ENCODE measurements around the gene ADGRA1. TPM values are rescaled to one million over a fixed set of nuclear protein-coding genes. Genes with fewer than 3 reads are reported as not detected.

The ADGRA1 gene
- total and polyA plus RNA-seq, 2 of the 13 experiments (the other 11 are each of a cell fraction or from before 2014, with no cell fraction given) = not detected

DNA sequence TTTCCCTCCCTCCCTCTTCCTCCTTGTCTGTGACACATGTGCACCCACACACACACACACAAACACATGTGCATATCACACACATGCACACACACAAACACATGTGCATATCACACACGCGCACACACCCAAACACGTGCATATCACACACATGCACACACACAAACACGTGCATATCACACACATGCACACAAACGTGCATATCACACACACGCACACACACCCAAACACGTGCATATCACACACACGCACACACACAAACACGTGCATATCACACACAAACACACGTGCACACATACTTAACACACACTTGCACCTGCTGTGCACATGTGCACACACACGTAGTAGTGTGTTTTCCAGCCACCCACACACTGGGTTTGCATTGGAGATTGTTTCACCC is 42.9 kb downstream of the ADGRA1 start:
- ATAC-seq (no peak), DNase-seq (ENCODE audit: low spot score) (no peak), FAIRE-seq (no peak)
- WGBS (ENCODE audit: low lambda C conversion rate) = 37% methylated on average over 11 of the region's 11 CpGs
- H2AFZ ChIP-seq (ENCODE audit: low read length) = no peak overlapping the region
- intact Hi-C loops (cut with micrococcal nuclease; ENCODE audit: unreplicated experiment) (no loop called here), in situ Hi-C loops (cut with HindIII; ENCODE audit: extremely low pct_ligation_motif_present, low pct_unique_long_range_greater_than_20kb) (no loop called here)
- peaks cover 6 to 26% of the 10 kb centered on the region in 2 experiments; a peak in 4 of 5 replicates for H3K27me3 ChIP-seq (ENCODE audit: control insufficient read depth in 1 of 2, insufficient read depth in 2 of 2, low read length in 2 of 2)
- H3K79me2 ChIP-seq (ENCODE audit: insufficient read depth, low read length) = no peaks in the 10 kb centered on the region
- no peak overlapping the region for H3K4me3 ChIP-seq (replicated peaks in 1 of 3; ENCODE audit: insufficient read depth in 1 of 3, low read depth in 2 of 3, low read length in 3 of 3)
- no peaks in the 10 kb centered on the region for H3K36me3 ChIP-seq (replicated peaks in 1 of 2; ENCODE audit: control insufficient read depth in 1 of 2, insufficient read depth in 2 of 2, low read length in 2 of 2)
- no peaks in the 10 kb centered on the region for H3K9me3 ChIP-seq (ENCODE audit: low read length)
- no peak overlapping the region for H3K9ac ChIP-seq (ENCODE audit: insufficient read depth, low read depth, low read length)
- H4K20me1 ChIP-seq (ENCODE audit: insufficient read depth, low read length) = no peaks in the 10 kb centered on the region
- BruUV-seq (replicated peaks) = no TSS peak
- H3K4me2 ChIP-seq (ENCODE audit: low read depth, low read length) = no peak overlapping the region
- no peak for TF ChIP-seq RXRB (CRISPR knock-in tag; IDR thresholded peaks at IDR 0.05; ENCODE audit: borderline replicate concordance)
- peak; percentile 17; the same call in 1 of the 2 replicates for TF ChIP-seq FOXK2 (IDR thresholded peaks at IDR 0.05)
- TF ChIP-seq TOE1 (CRISPR knock-in tag; IDR thresholded peaks at IDR 0.05) = no peak
- TF ChIP-seq ZBED4 (CRISPR knock-in tag; IDR thresholded peaks at IDR 0.05; ENCODE audit: borderline replicate concordance) = no peak
- TF ChIP-seq, protein P1, sequence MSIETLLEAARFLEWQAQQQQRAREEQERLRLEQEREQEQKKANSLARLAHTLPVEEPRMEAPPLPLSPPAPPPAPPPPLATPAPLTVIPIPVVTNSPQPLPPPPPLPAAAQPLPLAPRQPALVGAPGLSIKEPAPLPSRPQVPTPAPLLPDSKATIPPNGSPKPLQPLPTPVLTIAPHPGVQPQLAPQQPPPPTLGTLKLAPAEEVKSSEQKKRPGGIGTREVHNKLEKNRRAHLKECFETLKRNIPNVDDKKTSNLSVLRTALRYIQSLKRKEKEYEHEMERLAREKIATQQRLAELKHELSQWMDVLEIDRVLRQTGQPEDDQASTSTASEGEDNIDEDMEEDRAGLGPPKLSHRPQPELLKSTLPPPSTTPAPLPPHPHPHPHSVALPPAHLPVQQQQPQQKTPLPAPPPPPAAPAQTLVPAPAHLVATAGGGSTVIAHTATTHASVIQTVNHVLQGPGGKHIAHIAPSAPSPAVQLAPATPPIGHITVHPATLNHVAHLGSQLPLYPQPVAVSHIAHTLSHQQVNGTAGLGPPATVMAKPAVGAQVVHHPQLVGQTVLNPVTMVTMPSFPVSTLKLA (IDR thresholded peaks at IDR 0.05) = peak; percentile 100
- TF ChIP-seq MAFF (IDR thresholded peaks at IDR 0.05; ENCODE audit: low read depth, low read length) = no peak
- no peaks in the 10 kb centered on the region for H3K4me1 ChIP-seq (ENCODE audit: insufficient read depth, low read length)
- ChIA-PET POLR2A (no interaction called here), CTCF (ENCODE audit: low intra/inter-chr PET ratio, low total read pairs) (no interaction called here)
- no peak overlapping the region for H3K27ac ChIP-seq (ENCODE audit: extremely low read length, insufficient read depth, low read length)

Data from HepG2 (cell line).